K562 (cell line): ENCODE measurements around the gene MTCH2. TPM values are rescaled to one million over a fixed set of nuclear protein-coding genes. Genes with fewer than 3 reads are reported as not detected.

Experiments used
- ATAC-seq: fragments of 200-7000 bp; cut with Tn5 transposase; 3 replicates; pipeline ENCODE4 v1.9.1; 2020; ENCODE audit warnings: moderate library complexity
- BruUV-seq: library from RNA; stranded (reverse); fragments of 400-500 nt; replicated peaks from 2 replicates; lab custom pipeline; 2021; lab: Mats Ljungman, UMichigan
- CTCF ChIA-PET: fragments of 300-600 bp; formaldehyde crosslinking; extraction: SDS; loops from one replicate; lab custom pipeline; 2021; ENCODE audit warnings: low intra/inter-chr PET ratio; lab: Yijun Ruan, JAX
- POLR2A ChIA-PET: fragments of 300-600, 350-650 bp; sonication (Branson Sonifier 250); formaldehyde crosslinking; extraction: SDS; loops from one replicate; lab custom pipeline; 2021; ENCODE audit warnings: antibody characterized with exemption, inconsistent platforms; lab: Yijun Ruan, JAX
- DNase-seq, 4 experiments: peaks; one replicate each; pipeline versions ENCODE4 v3.0.0 to v3.0.0-alpha.2; 2011 to 2018; ENCODE audit warnings: low spot score in 3 of 4, mixed read lengths in 3 of 4; ENCODE audit errors: extremely low read depth in 1 of 4
- FAIRE-seq: peaks from 2 replicates; lab custom pipeline; 2011; peaks lifted over from hg19 to GRCh38; lab: Jason Lieb, UNC
- H2AFZ ChIP-seq: 2 replicates; pipeline ENCODE4 v1.6.0; 2011; ENCODE audit warnings: low read depth, low read length, control low read depth, inconsistent platforms
- H3K27ac ChIP-seq: fragments of 200-600 bp; 3 replicates; pipeline ENCODE4 v1.8.0; 2011; ENCODE audit warnings: low read depth, mild to moderate bottlenecking, control low read depth, inconsistent platforms, low read length, moderate library complexity, mixed read lengths; ENCODE audit errors: extremely low read depth
- H3K27me3 ChIP-seq, 2 experiments: fragments of 300-600 bp in 1 of 2; 2 replicates in 1 of 2; 3 replicates in 1 of 2; pipeline versions ENCODE4 v1.6.0 to v1.8.0; 2011; ENCODE audit warnings: inconsistent platforms in 2 of 2, low read length in 2 of 2, mild to moderate bottlenecking in 1 of 2, mixed read lengths in 1 of 2, moderate library complexity in 1 of 2; ENCODE audit not compliant: control insufficient read depth in 2 of 2, insufficient read depth in 2 of 2
- H3K36me3 ChIP-seq: fragments of 300-600 bp; 3 replicates; pipeline ENCODE4 v1.8.0; 2011; ENCODE audit warnings: mild to moderate bottlenecking, low read length, inconsistent platforms; ENCODE audit not compliant: control insufficient read depth, insufficient read depth
- H3K4me1 ChIP-seq, 2 experiments: fragments of 200-600 bp in 1 of 2; replicated peaks in 1 of 2; 2 replicates in 1 of 2; 3 replicates in 1 of 2; pipeline versions ENCODE4 v1.5.1 to v1.8.0; 2011; ENCODE audit warnings: inconsistent platforms in 2 of 2, low read length in 2 of 2, mild to moderate bottlenecking in 1 of 2, mixed read lengths in 1 of 2, moderate library complexity in 1 of 2; ENCODE audit not compliant: control insufficient read depth in 2 of 2, insufficient read depth in 2 of 2
- H3K4me2 ChIP-seq: 2 replicates; pipeline ENCODE4 v1.6.1; 2011; ENCODE audit warnings: low read length, control low read depth, inconsistent platforms, mixed read lengths; ENCODE audit not compliant: insufficient read depth
- H3K4me3 ChIP-seq: fragments of 200-600 bp; sonication (generic), shearing (Covaris generic); 2 replicates; pipeline ENCODE4 v1.5.1; 2016; ENCODE audit warnings: control low read depth, inconsistent platforms
- H3K79me2 ChIP-seq: fragments of 200-600 bp; 3 replicates; pipeline ENCODE4 v1.8.0; 2011; ENCODE audit warnings: low read length, inconsistent platforms; ENCODE audit not compliant: control insufficient read depth, insufficient read depth
- H3K9ac ChIP-seq, 2 experiments: 2 replicates each; pipeline versions ENCODE4 v1.6.0 to v1.6.1; 2011; ENCODE audit warnings: low read depth in 2 of 2, low read length in 2 of 2, control low read depth in 1 of 2, inconsistent platforms in 1 of 2, mild to moderate bottlenecking in 1 of 2, mixed read lengths in 1 of 2; ENCODE audit not compliant: insufficient read depth in 1 of 2
- H3K9me1 ChIP-seq: one replicate; pipeline ENCODE4 v1.6.0; 2011; ENCODE audit warnings: inconsistent platforms, mild to moderate bottlenecking, low read length, moderate library complexity; ENCODE audit not compliant: control insufficient read depth, insufficient read depth
- H3K9me3 ChIP-seq: replicated peaks from 2 replicates; pipeline ENCODE4 v1.5.1; 2011; ENCODE audit warnings: low read depth, low read length, inconsistent platforms; ENCODE audit not compliant: control insufficient read depth, insufficient read depth
- H4K20me1 ChIP-seq: replicated peaks from 2 replicates; pipeline ENCODE4 v1.6.1; 2011; ENCODE audit warnings: low read length, inconsistent platforms, mixed read lengths; ENCODE audit not compliant: control insufficient read depth, insufficient read depth
- MEIS2 ChIP-seq: fragments of 450-650 bp; IDR thresholded peaks from 2 replicates; pipeline ENCODE4 v1.6.1; 2014; ENCODE audit warnings: mild to moderate bottlenecking; ENCODE audit not compliant: partially characterized antibody
- MNT ChIP-seq, 2 experiments: fragments of 450-650 bp; conservative IDR thresholded peaks; 2 replicates each; pipeline ENCODE4 v1.6.1; 2017; ENCODE audit warnings: mild to moderate bottlenecking in 2 of 2, moderate library complexity in 2 of 2
- MTA3 ChIP-seq: fragments of 450-650 bp; formaldehyde crosslinking; IDR thresholded peaks from 2 replicates; pipeline ENCODE4 v1.6.1; 2017; ENCODE audit warnings: mild to moderate bottlenecking, borderline replicate concordance
- PBX2 ChIP-seq, 2 experiments: IDR thresholded peaks in 1 of 2; conservative IDR thresholded peaks in 1 of 2; 2 replicates each; pipeline ENCODE4 v1.6.1; 2016; ENCODE audit warnings: low read depth in 2 of 2, mild to moderate bottlenecking in 1 of 2, missing compliant biosample characterization in 1 of 2, missing genetic modification characterization in 1 of 2, moderate library complexity in 1 of 2
- ZBTB40 ChIP-seq, 2 experiments: fragments of 450-650 bp in 1 of 2; sonication (generic) in 1 of 2; formaldehyde crosslinking in 1 of 2; IDR thresholded peaks; 2 replicates each; pipeline versions ENCODE4 v1.7.1 to v1.9.0; 2016 to 2022; ENCODE audit warnings: inconsistent platforms in 1 of 2, mild to moderate bottlenecking in 1 of 2, missing genetic modification reagents in 1 of 2
- ZBTB8A ChIP-seq: fragments of 450-650 bp; IDR thresholded peaks from 2 replicates; pipeline ENCODE4 v1.6.1; 2018; ENCODE audit warnings: mild to moderate bottlenecking, moderate library complexity; ENCODE audit not compliant: partially characterized antibody
- ZNF507 ChIP-seq: conservative IDR thresholded peaks from 2 replicates; pipeline ENCODE4 v1.6.1; 2017; ENCODE audit warnings: missing genetic modification characterization, missing compliant biosample characterization
- WGBS: fragments of 100-300 bp; shearing (Covaris generic); methylation state at CpG from one replicate; pipeline ENCODE4 v1.1.6; 2016; ENCODE audit warnings: low coverage, mixed read lengths; ENCODE audit not compliant: insufficient coverage; ENCODE audit errors: missing lambda C conversion rate; 5-methylcytosine and 5-hydroxymethylcytosine counted together
- in situ Hi-C: fragments of 300-500 bp; cut with MboI; formaldehyde crosslinking; loops from 4 replicates; pipeline ENCODE4 v1.15.0; 2018; ENCODE audit warnings: inconsistent platforms, mixed read lengths
- intact Hi-C: fragments of 100-400 bp; cut with micrococcal nuclease; formaldehyde crosslinking; loops from 2 replicates; pipeline ENCODE4 v1.14.2; 2022
- polyA plus RNA-seq, 8 experiments: library from polyadenylated mRNA; depleted of rRNA in 4 of 8; stranded (reverse) in 5 of 8; unstranded in 3 of 8; fragments of >200 nt; fragmentation: Nextera tagmentation in 2 of 8; fragmentation: Illumina TruSeq in 1 of 8; extraction: Ambion mirVana in 2 of 8; extraction: Trizol in 1 of 8; gene quantifications; 2 replicates each; pipeline versions ENCODE4 v1.2.1 to v1.2.3, GENCODE V29; 2011 to 2014; ENCODE audit warnings: inconsistent platforms in 1 of 8, missing spikeins in 1 of 8
- total RNA-seq, 7 experiments: library from RNA; depleted of rRNA in 6 of 7; stranded (reverse); fragments of >200 nt in 6 of 7; fragmentation: Illumina TruSeq in 2 of 7; extraction: Trizol in 2 of 7; gene quantifications; 2 replicates each; pipeline versions ENCODE4 v1.2.1 to v1.2.3, GENCODE V29; 2011 to 2021; ENCODE audit warnings: low replicate concordance in 1 of 7

Gene MTCH2
- total and polyA plus RNA-seq, 9 of the 15 experiments (the other 6 are each of a cell fraction or from before 2014, with no cell fraction given) = 95.4 to 620 (median 198) TPM

- intact Hi-C loops = no loop called here
- CTCF ChIA-PET = no interaction called here
- FAIRE-seq = no peak
- TF ChIP-seq ZNF507 (no peak), MEIS2 (peak; percentile 47), ZBTB40 (IDR thresholded peaks at IDR 0.05) (no peak), ZBTB40 (CRISPR knock-in tag; IDR thresholded peaks at IDR 0.05) (no peak), PBX2 (CRISPR knock-in tag; IDR thresholded peaks at IDR 0.05; ENCODE audit: low read depth) (no peak), PBX2 (tag; conservative IDR thresholded peaks at IDR 0.05; ENCODE audit: low read depth) (peak; percentile 67), MNT (conservative IDR thresholded peaks at IDR 0.05) (no peak), MTA3 (no peak), ZBTB8A (no peak)
Measured at GRCh38 chr11:47606731-47607130, 35.6 kb downstream of the MTCH2 start.

More at GRCh38 chr11:47606731-47607130, 35.6 kb downstream of the MTCH2 start:
- Histone ChIP-seq H3K4me3 (no peak overlapping the region), H3K4me1 (peaks cover 4 to 15% of the 10 kb centered on the region in 2 experiments; a peak in 4 of 5 replicates), H2AFZ (no peak overlapping the region), H3K9me1 (no peaks in the 10 kb centered on the region), H4K20me1 (peaks cover 6% of the 10 kb centered on the region), H3K9me3 (no peaks in the 10 kb centered on the region), H3K36me3 (no peaks in the 10 kb centered on the region), H3K4me2 (no peak overlapping the region), H3K27ac (no peak overlapping the region), H3K9ac (0 out of 4 replicates have a peak overlapping the region, but pooled peaks of 1 of the 2 experiments have one; percentile 60), H3K79me2 (no peaks in the 10 kb centered on the region), H3K27me3 (peaks cover 18 to 21% of the 10 kb centered on the region in 2 experiments; a peak in 4 of 5 replicates)
- ATAC-seq = peak; percentile 25; the same call in 2 of the 3 replicates
- WGBS = 0% methylated on average over 5 of the region's 5 CpGs
- POLR2A ChIA-PET = interaction anchor here (1.0 to 2.4 kb wide), 7 partner anchors 8 to 29 kb away, joined by 3 to 9 read pairs (median 4); partner anchors contain the start of gene FAM180B
- no TSS peak for BruUV-seq
- DNase-seq = no peak
- in situ Hi-C loops = no loop called here
